Measurements from ENCODE around the gene FLAD1.
A peak's percentile ranks its signal among the peaks of the same experiment; 100 is the strongest.

FLAD1 gene

GRCh38 chr1:154958681-154959425, 24.3 kb upstream of the FLAD1 start:
- TF ChIP-seq CTCF (IDR thresholded peaks at IDR 0.05; ENCODE audit: poor library complexity, severe bottlenecking), result no peak
- DNase-seq (ENCODE audit: low spot score) (no peak), ATAC-seq (ENCODE audit: low read depth) (no peak)
- Histone ChIP-seq H3K9me3 (ENCODE audit: severe bottlenecking) (no peaks in the 10 kb centered on the region), H3K36me3 (ENCODE audit: low read depth) (peaks cover 24% of the 10 kb centered on the region), H3K4me3 (ENCODE audit: severe bottlenecking) (no peak overlapping the region), H3K27ac (ENCODE audit: poor library complexity, severe bottlenecking) (no peak overlapping the region), H3K27me3 (ENCODE audit: insufficient read depth, poor library complexity, severe bottlenecking) (no peaks in the 10 kb centered on the region), H3K4me1 (ENCODE audit: insufficient read depth, poor library complexity, severe bottlenecking) (peaks cover 17% of the 10 kb centered on the region)

GRCh38 chr1:154959426-154959780, 23.7 kb upstream of the FLAD1 start:
- Histone ChIP-seq H3K4me3 (ENCODE audit: severe bottlenecking) (no peak overlapping the region), H3K27me3 (ENCODE audit: insufficient read depth, poor library complexity, severe bottlenecking) (no peaks in the 10 kb centered on the region), H3K36me3 (ENCODE audit: low read depth) (peaks cover 30% of the 10 kb centered on the region), H3K4me1 (ENCODE audit: insufficient read depth, poor library complexity, severe bottlenecking) (peaks cover 17% of the 10 kb centered on the region), H3K27ac (ENCODE audit: poor library complexity, severe bottlenecking) (no peak overlapping the region), H3K9me3 (ENCODE audit: severe bottlenecking) (no peaks in the 10 kb centered on the region)
- no peak for ATAC-seq (ENCODE audit: low read depth)
- no peak for TF ChIP-seq CTCF (IDR thresholded peaks at IDR 0.05; ENCODE audit: poor library complexity, severe bottlenecking)
- no peak for DNase-seq (ENCODE audit: low spot score)

GRCh38 chr1:154960446-154961136, 22.6 kb upstream of the FLAD1 start:
- Histone ChIP-seq H3K4me3 (ENCODE audit: severe bottlenecking) (peak overlapping the region; percentile 86), H3K27me3 (ENCODE audit: insufficient read depth, poor library complexity, severe bottlenecking) (no peaks in the 10 kb centered on the region), H3K9me3 (ENCODE audit: severe bottlenecking) (no peaks in the 10 kb centered on the region), H3K27ac (ENCODE audit: poor library complexity, severe bottlenecking) (peak overlapping the region; percentile 99), H3K36me3 (ENCODE audit: low read depth) (peaks cover 42% of the 10 kb centered on the region), H3K4me1 (ENCODE audit: insufficient read depth, poor library complexity, severe bottlenecking) (peaks cover 11% of the 10 kb centered on the region)
- ATAC-seq (ENCODE audit: low read depth) (no peak), DNase-seq (ENCODE audit: low spot score) (no peak)
- TF ChIP-seq CTCF (IDR thresholded peaks at IDR 0.05; ENCODE audit: poor library complexity, severe bottlenecking), result no peak

- H3K27me3 ChIP-seq (ENCODE audit: insufficient read depth, poor library complexity, severe bottlenecking), result no peaks in the 10 kb centered on the region
- DNase-seq (ENCODE audit: low spot score) (peak; percentile 86), ATAC-seq (ENCODE audit: low read depth) (peak; percentile 83)
- TF ChIP-seq CTCF (IDR thresholded peaks at IDR 0.05; ENCODE audit: poor library complexity, severe bottlenecking), result peak; percentile 80
- H3K36me3 ChIP-seq (ENCODE audit: low read depth), result peaks cover 51% of the 10 kb centered on the region
- no peaks in the 10 kb centered on the region for H3K9me3 ChIP-seq (ENCODE audit: severe bottlenecking)
- peaks cover 10% of the 10 kb centered on the region for H3K4me1 ChIP-seq (ENCODE audit: insufficient read depth, poor library complexity, severe bottlenecking)
- peak within 1 kb of the TSS; percentile 99 for H3K27ac ChIP-seq (ENCODE audit: poor library complexity, severe bottlenecking)
- peak within 1 kb of the TSS; percentile 86 for H3K4me3 ChIP-seq (ENCODE audit: severe bottlenecking)
Observed at GRCh38 chr1:154961207-154962155, 21.7 kb upstream of the FLAD1 start, which contains the start of gene PYGO2. TSS of gene PYGO2 (minus strand) at chr1:154961782. CDS start at chr1:154961576, 206 bp downstream.
